ENCODE measurements around the gene UBR4. TPM values are rescaled to one million over a fixed set of nuclear protein-coding genes. Genes with fewer than 3 reads are reported as not detected.

Gene UBR4
- polyA plus RNA-seq, 2 of the 4 experiments (the other 2 are of a cell fraction): 55.8 to 74.3 TPM

DNA sequence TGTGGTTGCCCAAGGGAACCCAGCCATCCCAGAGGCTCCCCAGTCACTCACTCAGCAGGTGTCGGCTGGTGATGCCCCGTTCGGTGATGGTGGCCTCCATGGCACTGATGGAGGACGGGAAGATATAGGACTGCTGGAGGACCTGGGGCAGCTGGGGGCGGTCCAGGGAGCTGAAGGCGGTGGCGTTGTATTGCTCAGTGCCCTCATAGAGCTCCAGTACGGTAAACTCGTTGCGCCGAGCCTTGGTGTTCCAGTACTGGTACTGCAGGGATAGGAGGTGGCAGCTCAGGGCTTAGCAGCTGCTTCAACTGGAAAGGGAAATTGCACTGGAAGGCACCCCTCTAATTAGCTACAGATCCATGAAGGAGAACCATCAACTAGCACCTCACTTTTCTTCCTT lies 12.5 kb upstream of the UBR4 start:
- Histone ChIP-seq H3K4me2 (no peak overlapping the region), H3K4me3 (no peak overlapping the region), H3K9me3 (no peaks in the 10 kb centered on the region), H3K27ac (no peak overlapping the region), H3K4me1 (no peaks in the 10 kb centered on the region)
- FAIRE-seq (no peak), DNase-seq (ENCODE audit: low read depth in 1 of 2, low spot score in 1 of 2) (no peak), ATAC-seq (no peak)
- ChIA-PET CTCF (interaction anchor here (0.5 to 1.6 kb wide), 2 partner anchors 18 to 416 kb away, joined by 3 to 6 read pairs; no protein-coding TSS in a partner anchor), POLR2A (no interaction called here)
- 93% methylated on average over 11 of the region's 11 CpGs for WGBS (ENCODE audit: missing lambda C conversion rate)
- TF ChIP-seq SREBF2 (IDR thresholded peaks at IDR 0.05) (no peak), HDAC2 (IDR thresholded peaks at IDR 0.05) (no peak), BHLHE40 (IDR thresholded peaks at IDR 0.05; ENCODE audit: low read depth, low read length) (no peak), ZC3H11A (IDR thresholded peaks at IDR 0.05) (no peak), RNF2 (IDR thresholded peaks at IDR 0.05; ENCODE audit: borderline replicate concordance, low read depth) (no peak)

GRCh38 chr1:19220991-19221390 lies 10.9 kb upstream of the UBR4 start:
- POLR2A ChIA-PET: no interaction called here
- DNase-seq (ENCODE audit: low read depth in 1 of 2, low spot score in 1 of 2): no peak
- no peak for FAIRE-seq
- Histone ChIP-seq H3K4me2 (no peak overlapping the region), H3K4me3 (no peak overlapping the region), H3K4me1 (no peaks in the 10 kb centered on the region), H3K9me3 (no peaks in the 10 kb centered on the region), H3K27ac (no peak overlapping the region)
- ATAC-seq: no peak
- CTCF ChIA-PET: interaction anchor here (0.7 to 0.8 kb wide), 2 partner anchors 30 to 120 kb away, joined by 3 read pairs; partner anchors contain the start of genes EMC1 and MRTO4
- TF ChIP-seq, protein P1, sequence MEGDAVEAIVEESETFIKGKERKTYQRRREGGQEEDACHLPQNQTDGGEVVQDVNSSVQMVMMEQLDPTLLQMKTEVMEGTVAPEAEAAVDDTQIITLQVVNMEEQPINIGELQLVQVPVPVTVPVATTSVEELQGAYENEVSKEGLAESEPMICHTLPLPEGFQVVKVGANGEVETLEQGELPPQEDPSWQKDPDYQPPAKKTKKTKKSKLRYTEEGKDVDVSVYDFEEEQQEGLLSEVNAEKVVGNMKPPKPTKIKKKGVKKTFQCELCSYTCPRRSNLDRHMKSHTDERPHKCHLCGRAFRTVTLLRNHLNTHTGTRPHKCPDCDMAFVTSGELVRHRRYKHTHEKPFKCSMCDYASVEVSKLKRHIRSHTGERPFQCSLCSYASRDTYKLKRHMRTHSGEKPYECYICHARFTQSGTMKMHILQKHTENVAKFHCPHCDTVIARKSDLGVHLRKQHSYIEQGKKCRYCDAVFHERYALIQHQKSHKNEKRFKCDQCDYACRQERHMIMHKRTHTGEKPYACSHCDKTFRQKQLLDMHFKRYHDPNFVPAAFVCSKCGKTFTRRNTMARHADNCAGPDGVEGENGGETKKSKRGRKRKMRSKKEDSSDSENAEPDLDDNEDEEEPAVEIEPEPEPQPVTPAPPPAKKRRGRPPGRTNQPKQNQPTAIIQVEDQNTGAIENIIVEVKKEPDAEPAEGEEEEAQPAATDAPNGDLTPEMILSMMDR (IDR thresholded peaks at IDR 0.05): no peak
- TF ChIP-seq ZC3H11A (IDR thresholded peaks at IDR 0.05) (no peak), ZFP36 (IDR thresholded peaks at IDR 0.05; ENCODE audit: borderline replicate concordance, partially characterized antibody) (no peak), CBX8 (IDR thresholded peaks at IDR 0.05) (no peak), MAX (IDR thresholded peaks at IDR 0.05) (no peak), USF2 (IDR thresholded peaks at IDR 0.05) (no peak), TP53 (CRISPR knock-in tag; IDR thresholded peaks at IDR 0.05) (no peak), FOXS1 (CRISPR knock-in tag; IDR thresholded peaks at IDR 0.05) (no peak), CEBPB (IDR thresholded peaks at IDR 0.05) (no peak), NR3C1 (IDR thresholded peaks at IDR 0.05) (no peak), MAFK (IDR thresholded peaks at IDR 0.05; ENCODE audit: partially characterized antibody) (no peak), RARB (CRISPR knock-in tag; IDR thresholded peaks at IDR 0.05) (no peak), RCOR1 (IDR thresholded peaks at IDR 0.05; ENCODE audit: low read depth, low read length) (no peak), HEYL (CRISPR knock-in tag; IDR thresholded peaks at IDR 0.05) (no peak), MYC (IDR thresholded peaks at IDR 0.05; ENCODE audit: borderline replicate concordance, low read length) (no peak), GATA3 (IDR thresholded peaks at IDR 0.05; ENCODE audit: borderline replicate concordance) (no peak), HOXA7 (CRISPR knock-in tag; IDR thresholded peaks at IDR 0.05) (no peak), RNF2 (IDR thresholded peaks at IDR 0.05; ENCODE audit: borderline replicate concordance, low read depth) (no peak)
- TF ChIP-seq, protein P2, sequence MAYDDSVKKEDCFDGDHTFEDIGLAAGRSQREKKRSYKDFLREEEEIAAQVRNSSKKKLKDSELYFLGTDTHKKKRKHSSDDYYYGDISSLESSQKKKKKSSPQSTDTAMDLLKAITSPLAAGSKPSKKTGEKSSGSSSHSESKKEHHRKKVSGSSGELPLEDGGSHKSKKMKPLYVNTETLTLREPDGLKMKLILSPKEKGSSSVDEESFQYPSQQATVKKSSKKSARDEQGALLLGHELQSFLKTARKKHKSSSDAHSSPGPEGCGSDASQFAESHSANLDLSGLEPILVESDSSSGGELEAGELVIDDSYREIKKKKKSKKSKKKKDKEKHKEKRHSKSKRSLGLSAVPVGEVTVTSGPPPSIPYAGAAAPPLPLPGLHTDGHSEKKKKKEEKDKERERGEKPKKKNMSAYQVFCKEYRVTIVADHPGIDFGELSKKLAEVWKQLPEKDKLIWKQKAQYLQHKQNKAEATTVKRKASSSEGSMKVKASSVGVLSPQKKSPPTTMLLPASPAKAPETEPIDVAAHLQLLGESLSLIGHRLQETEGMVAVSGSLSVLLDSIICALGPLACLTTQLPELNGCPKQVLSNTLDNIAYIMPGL (CRISPR knock-in tag; IDR thresholded peaks at IDR 0.05; ENCODE audit: borderline replicate concordance): no peak
- WGBS (ENCODE audit: missing lambda C conversion rate): 88% methylated on average over 7 of the region's 7 CpGs
